Activated naive CD8-positive, alpha-beta T cell treated with anti-CD3 and anti-CD28 coated beads for 36 hours (primary cell): Measurements from ENCODE around the gene ENTR1. TPM values are rescaled to one million over a fixed set of nuclear protein-coding genes. Genes with fewer than 3 reads are reported as not detected.
A peak's percentile ranks its signal among the peaks of the same experiment; 100 is the strongest.

ENCODE experiments used
- DNase-seq: peaks from one replicate; pipeline ENCODE4 v3.0.0; 2021
- H3K27ac Mint-ChIP-seq: one replicate; pipeline ENCODE4 v1.8.0; 2022; ENCODE audit warnings: mild to moderate bottlenecking, moderate library complexity, mixed read lengths
- H3K27me3 Mint-ChIP-seq: one replicate; pipeline ENCODE4 v1.8.0; 2022; ENCODE audit warnings: mild to moderate bottlenecking, mixed read lengths
- H3K36me3 Mint-ChIP-seq: one replicate; pipeline ENCODE4 v1.8.0; 2021; ENCODE audit warnings: mild to moderate bottlenecking, mixed read lengths
- H3K4me1 Mint-ChIP-seq: one replicate; pipeline ENCODE4 v1.8.0; 2021; ENCODE audit warnings: mixed read lengths
- H3K4me3 Mint-ChIP-seq: one replicate; pipeline ENCODE4 v1.8.0; 2022; ENCODE audit warnings: mild to moderate bottlenecking, moderate library complexity, mixed read lengths
- H3K9me3 Mint-ChIP-seq: one replicate; pipeline ENCODE4 v1.8.0; 2022; ENCODE audit warnings: mixed read lengths
- total RNA-seq, 2 experiments: library from RNA; stranded (reverse); gene quantifications; one replicate each; pipeline ENCODE4 v1.2.3, GENCODE V29; 2021

The ENTR1 gene
- total RNA-seq, 2 experiments from 2014 or later: 55.4 to 58.2 TPM

GRCh38 chr9:136399176-136400037 is 11.0 kb downstream of the ENTR1 start:
- Mint-ChIP-seq H3K9me3 (no peaks in the 10 kb centered on the region), H3K27ac (peak overlapping the region; percentile 87), H3K4me3 (peak overlapping the region; percentile 93), H3K27me3 (no peaks in the 10 kb centered on the region), H3K4me1 (peaks cover 37% of the 10 kb centered on the region), H3K36me3 (peaks cover 55% of the 10 kb centered on the region)
- DNase-seq: peak; percentile 55

- Mint-ChIP-seq H3K4me1 (peaks cover 27% of the 10 kb centered on the region), H3K27ac (no peak overlapping the region), H3K4me3 (peak overlapping the region; percentile 93), H3K36me3 (peaks cover 45% of the 10 kb centered on the region), H3K27me3 (no peaks in the 10 kb centered on the region), H3K9me3 (no peaks in the 10 kb centered on the region)
- no peak for DNase-seq
Observed at GRCh38 chr9:136398286-136398685, 12.1 kb downstream of the ENTR1 start.

GRCh38 chr9:136397643-136398042 is 12.8 kb downstream of the ENTR1 start:
- Mint-ChIP-seq H3K27me3 (no peaks in the 10 kb centered on the region), H3K27ac (no peak overlapping the region), H3K9me3 (no peaks in the 10 kb centered on the region), H3K4me1 (peaks cover 26% of the 10 kb centered on the region), H3K36me3 (peaks cover 41% of the 10 kb centered on the region), H3K4me3 (no peak overlapping the region)
- DNase-seq: no peak

DNA sequence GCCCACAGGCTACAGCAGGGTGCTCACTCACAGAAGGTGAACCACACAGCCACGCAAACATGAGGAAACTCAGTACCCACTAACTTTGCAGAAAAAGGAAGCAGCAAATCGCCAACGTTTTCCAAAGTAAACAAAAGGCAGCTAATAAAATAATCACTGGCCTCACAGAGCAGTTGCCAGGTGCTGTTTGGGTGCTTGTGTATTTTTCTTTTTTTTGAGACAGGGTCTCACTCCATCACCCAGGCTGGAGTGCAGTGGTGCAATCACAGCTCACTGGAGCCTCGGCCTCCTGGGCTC is 14.2 kb downstream of the ENTR1 start:
- Mint-ChIP-seq H3K36me3 (peaks cover 33% of the 10 kb centered on the region), H3K27ac (no peak overlapping the region), H3K4me1 (peaks cover 21% of the 10 kb centered on the region), H3K4me3 (no peak overlapping the region), H3K9me3 (no peaks in the 10 kb centered on the region), H3K27me3 (no peaks in the 10 kb centered on the region)
- DNase-seq: no peak

DNA sequence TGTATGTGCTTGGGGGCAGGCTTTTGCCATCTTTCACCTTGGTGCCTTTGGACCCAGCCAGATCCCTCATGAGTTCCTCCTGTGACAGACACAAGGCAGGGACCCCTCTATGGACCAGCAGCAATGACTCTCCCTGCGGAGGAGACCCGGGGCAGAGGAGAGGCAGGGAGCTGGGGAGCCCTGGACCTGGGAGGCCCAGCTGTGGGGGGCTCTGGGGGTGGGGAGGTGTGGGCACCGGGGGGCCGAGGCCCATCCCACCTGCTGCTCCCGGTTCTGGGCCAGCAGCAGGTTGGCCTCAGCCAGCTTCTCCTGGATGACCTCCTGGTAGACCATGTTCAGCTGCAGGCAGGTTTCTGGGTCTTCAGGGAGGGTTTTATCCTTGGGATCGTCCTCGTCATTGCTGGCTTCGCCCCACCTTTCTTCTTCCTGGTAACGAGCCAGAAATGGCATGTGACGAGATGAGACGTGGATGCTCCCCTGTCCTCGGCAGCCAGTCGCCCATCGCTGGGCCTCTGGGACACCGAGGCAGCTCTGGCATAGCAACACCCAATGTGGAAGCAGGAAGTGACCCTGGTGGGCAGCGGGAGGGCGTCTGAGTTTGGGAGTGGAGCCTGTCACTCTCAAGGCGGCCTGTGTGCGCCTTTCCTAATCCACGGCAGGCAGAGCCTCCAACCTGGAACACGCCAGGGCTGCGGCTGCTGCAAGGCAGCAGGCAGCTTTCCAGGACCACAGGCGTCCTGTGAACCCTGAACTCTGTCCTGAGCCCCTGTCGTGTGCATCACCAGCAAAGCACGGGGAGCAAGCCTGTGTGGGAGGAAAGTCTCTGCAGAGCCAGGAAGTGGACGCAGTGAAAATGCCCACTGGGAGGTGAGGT is 14.8 kb downstream of the ENTR1 start:
- Mint-ChIP-seq H3K4me1 (peaks cover 17% of the 10 kb centered on the region), H3K27ac (no peak overlapping the region), H3K9me3 (no peaks in the 10 kb centered on the region), H3K27me3 (no peaks in the 10 kb centered on the region), H3K36me3 (peaks cover 30% of the 10 kb centered on the region), H3K4me3 (no peak overlapping the region)
- no peak for DNase-seq

DNA sequence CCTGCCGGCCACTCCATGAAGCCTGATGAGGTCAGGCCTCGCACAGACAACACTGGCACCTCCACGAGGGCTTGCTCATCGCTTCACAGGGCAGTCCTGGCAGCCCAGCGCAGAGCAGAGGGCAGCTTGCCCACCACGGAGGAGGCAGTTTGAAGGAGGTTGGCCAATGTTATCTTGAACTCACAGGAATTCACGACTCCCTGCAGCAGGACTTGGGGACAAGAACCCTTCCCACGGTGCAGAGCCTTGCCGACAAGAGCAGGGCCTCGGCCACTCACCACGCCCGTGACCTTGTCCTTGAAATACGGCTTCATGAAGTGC is 15.4 kb downstream of the ENTR1 start:
- Mint-ChIP-seq H3K4me1 (peaks cover 16% of the 10 kb centered on the region), H3K4me3 (no peak overlapping the region), H3K36me3 (peaks cover 31% of the 10 kb centered on the region), H3K9me3 (no peaks in the 10 kb centered on the region), H3K27me3 (no peaks in the 10 kb centered on the region), H3K27ac (no peak overlapping the region)
- no peak for DNase-seq

- Mint-ChIP-seq H3K4me1 (peaks cover 16% of the 10 kb centered on the region), H3K9me3 (no peaks in the 10 kb centered on the region), H3K36me3 (peaks cover 35% of the 10 kb centered on the region), H3K27ac (no peak overlapping the region), H3K27me3 (no peaks in the 10 kb centered on the region), H3K4me3 (no peak overlapping the region)
- no peak for DNase-seq
Observed at GRCh38 chr9:136394312-136395019, 15.9 kb downstream of the ENTR1 start.

GRCh38 chr9:136393531-136393930 is 16.9 kb downstream of the ENTR1 start:
- no peak overlapping the region for H3K4me3 Mint-ChIP-seq
- no peaks in the 10 kb centered on the region for H3K27me3 Mint-ChIP-seq
- H3K27ac Mint-ChIP-seq: no peak overlapping the region
- no peaks in the 10 kb centered on the region for H3K9me3 Mint-ChIP-seq
- peaks cover 27% of the 10 kb centered on the region for H3K36me3 Mint-ChIP-seq
- DNase-seq: no peak
- H3K4me1 Mint-ChIP-seq: peaks cover 8% of the 10 kb centered on the region

DNA sequence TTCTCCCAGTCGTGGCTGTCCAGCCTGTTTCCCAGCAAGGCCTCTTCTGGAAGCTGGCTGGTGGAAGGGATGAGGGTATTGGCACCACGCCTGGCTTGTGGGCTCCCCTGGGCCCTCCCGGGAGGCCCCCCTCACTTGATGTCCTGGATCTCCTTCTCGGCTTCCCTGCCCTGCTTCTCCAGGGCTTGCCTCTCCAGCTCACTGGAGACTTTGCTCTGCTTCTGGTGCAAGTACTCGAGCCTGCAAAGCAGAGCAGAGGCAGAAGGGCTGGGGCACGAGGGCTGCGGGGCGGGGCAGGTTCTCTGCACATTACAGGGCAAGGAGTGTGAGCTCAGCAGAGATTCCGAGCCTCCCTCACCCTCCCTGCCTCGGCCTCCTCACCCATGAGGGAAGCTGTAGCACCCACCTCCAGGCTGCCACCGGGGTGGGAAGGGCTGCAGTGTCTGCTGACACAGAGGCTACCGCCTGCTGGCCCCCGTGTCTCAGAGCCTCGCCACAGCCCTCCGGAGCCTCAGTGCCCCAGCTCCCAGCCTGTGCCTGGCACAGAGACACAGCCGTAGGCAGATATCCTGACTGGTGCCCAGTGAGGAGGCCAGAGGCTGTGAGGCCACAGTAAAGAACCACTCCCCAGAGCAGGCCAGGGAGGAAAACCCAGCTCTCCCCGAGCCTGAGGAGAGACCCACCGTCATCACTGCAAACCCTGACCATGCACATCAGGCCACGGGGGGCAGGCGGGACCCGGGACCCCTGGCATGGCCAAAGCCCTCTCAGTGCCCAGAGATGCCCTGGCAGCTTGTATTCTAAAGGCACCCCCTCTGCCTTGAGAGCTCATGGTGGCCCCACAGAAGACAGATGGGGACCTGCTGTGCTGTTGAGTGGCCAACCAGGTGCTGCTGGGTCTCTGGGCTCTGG is 17.6 kb downstream of the ENTR1 start:
- Mint-ChIP-seq H3K36me3 (peaks cover 26% of the 10 kb centered on the region), H3K27ac (no peak overlapping the region), H3K9me3 (no peaks in the 10 kb centered on the region), H3K27me3 (no peaks in the 10 kb centered on the region), H3K4me1 (peaks cover 1% of the 10 kb centered on the region), H3K4me3 (no peak overlapping the region)
- no peak for DNase-seq

- Mint-ChIP-seq H3K4me3 (no peak overlapping the region), H3K9me3 (no peaks in the 10 kb centered on the region)
Observed at GRCh38 chr9:136391737-136392537, 18.5 kb downstream of the ENTR1 start.

DNA sequence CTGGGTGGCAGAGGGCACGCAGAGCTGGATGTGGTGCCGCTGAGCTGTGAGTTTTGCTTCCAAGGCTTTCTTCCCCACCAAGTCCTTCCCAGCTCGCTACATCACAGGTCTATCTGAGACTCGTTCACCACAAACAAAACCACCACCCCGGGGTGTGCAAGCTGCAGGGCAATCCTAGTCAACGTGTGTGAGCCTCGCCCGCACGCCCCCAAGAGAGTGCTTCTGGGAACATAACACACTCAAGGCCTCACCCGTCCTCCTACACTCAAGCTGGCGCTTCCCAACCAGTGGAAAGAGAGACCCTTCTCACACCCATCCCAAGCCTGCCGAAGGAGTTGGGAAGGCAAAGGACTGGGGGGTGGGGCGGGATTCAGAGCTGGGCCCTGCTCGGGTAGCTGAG is 21.0 kb downstream of the ENTR1 start:
- Mint-ChIP-seq H3K9me3 (no peaks in the 10 kb centered on the region), H3K36me3 (peaks cover 45% of the 10 kb centered on the region), H3K4me1 (peaks cover 20% of the 10 kb centered on the region), H3K27ac (no peak overlapping the region), H3K27me3 (no peaks in the 10 kb centered on the region), H3K4me3 (no peak overlapping the region)
- no peak for DNase-seq

More at GRCh38 chr9:136391737-136392537, 18.5 kb downstream of the ENTR1 start:
- no peak for DNase-seq
- Mint-ChIP-seq H3K27ac (no peak overlapping the region), H3K27me3 (no peaks in the 10 kb centered on the region), H3K4me1 (no peaks in the 10 kb centered on the region), H3K36me3 (peaks cover 30% of the 10 kb centered on the region)

- H3K27me3 Mint-ChIP-seq: no peaks in the 10 kb centered on the region
- no peaks in the 10 kb centered on the region for H3K9me3 Mint-ChIP-seq
- peaks cover 50% of the 10 kb centered on the region for H3K36me3 Mint-ChIP-seq
- H3K4me1 Mint-ChIP-seq: peaks cover 20% of the 10 kb centered on the region
- H3K27ac Mint-ChIP-seq: no peak overlapping the region
- H3K4me3 Mint-ChIP-seq: no peak overlapping the region
- no peak for DNase-seq
Observed at GRCh38 chr9:136387217-136387616, 23.2 kb downstream of the ENTR1 start.

DNA sequence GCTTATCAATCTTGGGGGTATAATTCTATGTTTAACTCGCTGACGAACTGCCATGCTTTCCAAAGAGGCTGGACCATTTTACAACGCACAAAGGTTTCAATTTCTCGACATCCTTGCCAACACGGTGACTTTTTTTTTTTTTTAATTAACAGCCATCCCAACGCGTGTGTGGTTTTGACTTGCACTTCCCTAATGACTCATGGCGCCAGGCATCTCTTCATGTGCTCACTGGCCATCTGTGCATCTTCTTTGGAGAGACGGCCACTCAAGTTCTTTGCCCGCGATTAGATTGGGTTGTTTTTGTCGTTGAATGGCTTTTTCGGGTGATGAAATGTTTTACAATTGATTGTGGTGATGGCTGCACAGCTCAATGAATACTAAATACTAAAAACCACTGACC is 24.4 kb downstream of the ENTR1 start:
- Mint-ChIP-seq H3K27ac (no peak overlapping the region), H3K27me3 (no peaks in the 10 kb centered on the region), H3K36me3 (peaks cover 43% of the 10 kb centered on the region), H3K9me3 (no peaks in the 10 kb centered on the region), H3K4me3 (no peak overlapping the region), H3K4me1 (peaks cover 20% of the 10 kb centered on the region)
- no peak for DNase-seq

DNA sequence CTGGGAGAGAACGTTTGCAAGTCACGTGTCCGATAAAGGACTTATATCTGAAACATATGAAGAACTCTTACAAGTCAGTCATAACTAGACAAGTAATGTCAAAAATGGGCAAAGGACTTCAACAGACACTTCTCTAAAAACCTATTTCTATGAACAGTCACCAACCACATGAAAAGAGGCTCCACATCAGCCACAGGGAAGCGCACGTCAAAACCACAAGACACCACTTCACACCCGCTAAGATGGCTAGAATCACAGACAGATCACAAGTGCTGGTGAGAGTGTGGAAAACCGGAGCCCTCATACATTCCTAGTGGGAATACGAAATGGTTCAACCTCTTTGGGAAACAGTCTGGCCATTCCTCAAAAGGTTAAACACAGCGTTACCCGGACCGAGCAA is 25.4 kb downstream of the ENTR1 start:
- peak overlapping the region; percentile 59 for H3K27ac Mint-ChIP-seq
- peaks cover 42% of the 10 kb centered on the region for H3K36me3 Mint-ChIP-seq
- H3K4me3 Mint-ChIP-seq: no peak overlapping the region

More for the DNA sequence above, 25.4 kb downstream of the ENTR1 start:
- Mint-ChIP-seq H3K9me3 (no peaks in the 10 kb centered on the region), H3K27me3 (no peaks in the 10 kb centered on the region), H3K4me1 (peaks cover 20% of the 10 kb centered on the region)
- DNase-seq: peak; percentile 57
